ENCODE measurements around the gene ABCC5.
"Not testable (repeated sequence)": the region's sequence is repeated elsewhere in the genome, so short reads cannot be mapped to it uniquely, and the experiment has no call there.

Gene ABCC5

DNA sequence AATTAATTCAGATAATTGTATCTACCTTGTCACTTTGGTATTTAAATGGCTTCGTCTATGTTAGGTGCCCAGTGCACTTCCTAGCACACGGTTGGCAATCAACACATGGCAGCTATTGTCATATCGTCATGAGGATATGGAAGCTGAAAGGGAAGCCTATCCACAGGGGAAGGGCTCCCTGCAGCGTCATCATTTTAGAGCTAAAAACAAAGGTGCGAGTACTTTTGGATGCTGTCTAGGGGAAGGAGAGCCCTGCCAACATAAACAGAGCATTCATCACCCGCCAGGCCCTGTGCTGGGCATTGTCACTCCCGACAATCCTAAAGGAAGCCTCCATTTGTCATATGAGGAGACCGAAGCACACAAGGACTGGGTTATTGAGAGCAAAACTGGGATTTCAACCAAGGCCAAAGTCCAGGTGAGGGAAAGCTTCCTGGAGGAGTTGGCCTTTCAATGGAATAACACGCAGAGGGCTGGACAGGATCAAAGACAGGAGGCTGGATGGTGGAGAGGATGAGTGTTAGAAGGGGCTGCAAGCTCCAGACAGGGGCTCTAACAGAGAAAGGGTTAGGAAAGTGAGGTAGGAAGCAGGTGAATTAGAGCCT, 125.0 kb downstream of the ABCC5 start:
- no peak for DNase-seq (ENCODE audit: low read depth in 2 of 2)

DNA sequence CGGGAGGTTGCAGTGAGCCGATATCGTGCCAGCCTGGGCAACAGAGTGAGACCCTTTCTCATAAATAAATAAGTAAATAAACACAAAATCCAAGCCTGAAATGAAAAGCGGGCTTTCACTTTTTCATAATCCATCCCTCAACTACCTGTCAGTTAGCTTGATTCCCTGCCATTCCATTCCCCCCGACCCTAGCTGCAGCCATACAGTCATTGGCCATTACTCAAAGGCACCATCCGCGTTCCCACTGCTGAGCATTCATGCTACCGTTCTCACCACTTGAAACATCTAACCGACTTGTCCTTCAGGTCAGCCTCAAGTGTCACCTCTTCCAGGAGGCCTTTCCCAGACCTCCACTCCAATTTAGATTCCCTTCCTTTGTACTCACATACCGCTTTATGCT, 131.9 kb downstream of the ABCC5 start:
- no peak for DNase-seq (ENCODE audit: low read depth in 2 of 2)

GRCh38 chr3:183884427-183885296, 133.0 kb downstream of the ABCC5 start, which contains the start of gene PARL:
PARL (minus strand) TSS chr3:183884880; CDS start chr3:183884846, 34 bp downstream.
- peak; percentile 68 to 69 for DNase-seq (ENCODE audit: low read depth in 2 of 2)

DNA sequence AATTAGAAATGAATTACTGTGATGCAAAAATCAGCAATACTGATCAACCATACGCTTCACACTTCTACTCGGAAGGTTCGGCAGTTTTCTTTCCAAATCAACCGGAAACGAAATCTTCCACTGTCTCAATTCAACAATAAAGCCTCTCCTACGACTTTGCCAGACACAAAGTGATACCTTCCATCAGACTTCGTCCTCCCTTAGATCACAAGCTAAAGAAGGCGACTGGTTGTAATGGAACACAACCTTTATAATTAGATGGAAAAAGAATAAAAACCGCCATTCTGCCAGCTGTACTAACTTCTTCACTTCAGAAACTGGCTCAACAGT, 133.6 kb downstream of the ABCC5 start:
- DNase-seq (ENCODE audit: low read depth in 2 of 2): no peak

DNA sequence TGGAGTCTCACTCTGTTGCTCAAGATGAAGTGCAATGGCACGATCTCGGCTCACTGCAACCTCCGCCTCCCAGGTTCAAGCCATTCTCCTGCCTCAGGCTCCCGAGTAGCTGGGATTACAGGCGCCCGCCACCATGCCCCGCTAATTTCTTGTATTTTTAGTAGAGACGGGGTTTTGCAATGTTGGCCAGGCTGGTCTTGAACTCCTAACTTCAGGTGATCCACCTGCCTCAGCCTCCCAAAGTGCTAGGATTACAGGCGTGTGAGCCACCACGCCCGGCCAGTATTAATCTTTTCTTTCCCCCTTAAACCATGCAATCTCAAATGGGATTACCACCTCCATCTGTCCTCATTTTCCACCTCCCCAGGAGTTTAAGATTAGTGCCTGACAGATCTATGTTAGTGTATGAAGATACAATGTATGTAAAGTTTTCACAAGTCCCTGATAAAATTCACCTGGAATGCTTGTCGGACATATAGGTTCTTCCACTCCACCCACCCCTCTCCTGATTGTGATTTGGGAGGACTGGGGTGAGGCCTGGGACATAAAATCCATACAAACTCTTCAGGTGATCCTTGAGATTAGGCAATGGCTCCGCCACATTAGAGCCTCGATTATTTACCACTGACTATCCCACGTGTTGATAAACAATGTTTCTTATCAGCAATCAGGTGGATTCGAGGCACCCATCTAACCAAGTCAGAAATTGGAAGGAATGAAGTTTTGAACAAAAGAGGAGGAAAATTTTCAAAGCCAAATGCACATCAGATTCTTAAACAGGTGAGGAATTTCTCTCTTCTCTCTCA, 134.2 kb downstream of the ABCC5 start:
- DNase-seq (ENCODE audit: low read depth in 2 of 2): no peak

GRCh38 chr3:183880121-183880520, 137.6 kb downstream of the ABCC5 start:
- DNase-seq (ENCODE audit: low read depth in 2 of 2): no peak

DNA sequence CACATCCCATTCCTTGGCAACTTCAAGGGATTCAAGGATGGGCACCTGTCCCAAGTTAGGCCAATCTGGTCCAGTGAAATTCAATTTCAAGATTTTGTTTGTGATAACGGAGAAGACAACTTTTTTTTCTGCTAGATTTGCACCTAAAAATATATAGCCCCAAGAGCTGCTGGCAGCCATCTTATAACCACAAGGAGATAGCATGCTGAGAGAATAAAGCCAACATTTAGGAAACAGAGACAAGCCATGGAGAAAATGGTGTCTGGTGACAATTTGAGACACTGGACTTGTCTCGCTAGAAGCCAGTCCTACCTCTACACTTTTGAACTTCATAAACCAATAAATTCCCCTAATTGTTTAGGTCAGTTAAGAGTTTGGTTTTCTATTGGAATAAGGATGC, 138.4 kb downstream of the ABCC5 start:
- DNase-seq (ENCODE audit: low read depth in 2 of 2): no peak

GRCh38 chr3:183878071-183878470, 139.6 kb downstream of the ABCC5 start:
- no peak for DNase-seq (ENCODE audit: low read depth in 2 of 2)

- DNase-seq (ENCODE audit: low read depth in 2 of 2): not testable (repeated sequence)
Measured at GRCh38 chr3:183877227-183877626, 140.5 kb downstream of the ABCC5 start.

GRCh38 chr3:183875411-183875810, 142.3 kb downstream of the ABCC5 start:
- DNase-seq (ENCODE audit: low read depth in 2 of 2): no peak

DNA sequence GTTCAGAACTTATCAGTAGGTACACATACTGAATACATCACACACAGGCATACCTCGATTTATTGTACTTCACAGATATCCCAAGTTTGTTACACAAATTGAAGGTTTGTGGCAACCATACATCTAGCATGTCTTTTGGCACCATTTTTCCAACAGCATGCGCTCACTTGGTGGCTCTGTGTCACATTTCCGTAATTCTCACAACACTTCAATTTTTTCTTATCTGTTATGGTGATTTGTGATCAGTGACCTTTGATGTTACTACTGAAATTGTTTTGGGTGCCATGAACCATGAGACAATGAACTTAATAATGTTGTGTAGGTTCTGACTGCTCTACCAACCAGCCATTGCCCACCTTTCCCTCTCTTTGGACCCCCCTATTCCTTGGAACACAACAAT, 143.8 kb downstream of the ABCC5 start:
- no peak for DNase-seq (ENCODE audit: low read depth in 2 of 2)

- DNase-seq (ENCODE audit: low read depth in 2 of 2): no peak
Measured at GRCh38 chr3:183871541-183871940, 146.1 kb downstream of the ABCC5 start.

DNA sequence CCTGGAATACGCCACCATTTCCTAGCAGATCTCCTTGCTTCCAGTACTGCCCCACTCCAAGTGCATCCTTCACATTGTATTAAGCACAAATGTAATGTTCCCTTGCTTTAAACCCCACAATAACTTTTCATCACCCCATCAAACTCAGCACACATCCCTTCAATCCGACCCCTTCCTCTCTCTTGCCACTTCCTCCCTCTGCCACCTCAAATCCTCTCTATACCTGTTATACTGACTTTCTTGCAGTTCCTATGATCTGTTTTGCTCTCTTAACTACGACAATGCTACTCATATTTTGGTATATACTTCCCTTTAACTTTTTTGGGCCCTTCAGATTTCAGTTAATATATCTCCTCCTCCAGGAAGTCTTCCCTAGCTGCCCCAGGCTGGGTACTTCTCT, 147.1 kb downstream of the ABCC5 start:
- DNase-seq (ENCODE audit: low read depth in 2 of 2): no peak
